H9 (cell line): Measurements from ENCODE around the gene NPAS3. TPM values are rescaled to one million over a fixed set of nuclear protein-coding genes. Genes with fewer than 3 reads are reported as not detected.

Experiments used
- DNase-seq: peaks from one replicate; pipeline ENCODE4 v3.0.0-alpha.2; 2017
- H2AFZ ChIP-seq: one replicate; pipeline ENCODE4 v1.6.1; 2013; ENCODE audit warnings: mild to moderate bottlenecking, low read length, control low read depth, moderate library complexity
- H2AK5ac ChIP-seq: 2 replicates; pipeline ENCODE4 v1.6.1; 2013; ENCODE audit warnings: low read length, control low read depth, mixed read lengths; ENCODE audit not compliant: insufficient read length
- H2BK120ac ChIP-seq: one replicate; pipeline ENCODE4 v1.6.1; 2013; ENCODE audit warnings: low read depth, mild to moderate bottlenecking, low read length, control low read depth, inconsistent platforms; ENCODE audit not compliant: poor library complexity, severe bottlenecking
- H2BK12ac ChIP-seq: 2 replicates; pipeline ENCODE4 v1.6.1; 2013; ENCODE audit warnings: low read length, control low read depth, mixed read lengths, low read depth; ENCODE audit not compliant: insufficient read length
- H2BK15ac ChIP-seq: 2 replicates; pipeline ENCODE4 v1.6.1; 2013; ENCODE audit warnings: low read depth, low read length, control low read depth
- H2BK20ac ChIP-seq: one replicate; pipeline ENCODE4 v1.6.1; 2013; ENCODE audit warnings: low read depth, mild to moderate bottlenecking, low read length, control low read depth, inconsistent platforms; ENCODE audit not compliant: poor library complexity, severe bottlenecking
- H2BK5ac ChIP-seq: 2 replicates; pipeline ENCODE4 v1.6.1; 2013; ENCODE audit warnings: low read length, control low read depth, mixed read lengths; ENCODE audit not compliant: insufficient read length
- H3K14ac ChIP-seq: 2 replicates; pipeline ENCODE4 v1.6.1; 2013; ENCODE audit warnings: low read length, control low read depth; ENCODE audit not compliant: insufficient read depth
- H3K18ac ChIP-seq: 2 replicates; pipeline ENCODE4 v1.6.1; 2013; ENCODE audit warnings: low read depth, mild to moderate bottlenecking, mixed read lengths, low read length, control low read depth; ENCODE audit not compliant: insufficient read length
- H3K23ac ChIP-seq: 2 replicates; pipeline ENCODE4 v1.6.1; 2013; ENCODE audit warnings: low read length, control low read depth, mixed read lengths, low read depth; ENCODE audit not compliant: insufficient read length
- H3K23me2 ChIP-seq: 2 replicates; pipeline ENCODE4 v1.6.1; 2013; ENCODE audit warnings: low read depth, mild to moderate bottlenecking, mixed read lengths, low read length, control low read depth; ENCODE audit not compliant: insufficient read length, poor library complexity, severe bottlenecking
- H3K27ac ChIP-seq: 2 replicates; pipeline ENCODE4 v1.5.1; 2013; ENCODE audit warnings: low read length, control low read depth, mixed read lengths, low read depth; ENCODE audit not compliant: insufficient read length
- H3K27me3 ChIP-seq: 2 replicates; pipeline ENCODE4 v1.6.1; 2013; ENCODE audit warnings: low read length, control low read depth, inconsistent platforms; ENCODE audit not compliant: insufficient read depth
- H3K4ac ChIP-seq: 2 replicates; pipeline ENCODE4 v1.6.1; 2013; ENCODE audit warnings: low read depth, mild to moderate bottlenecking, control low read depth, inconsistent platforms, low read length, moderate library complexity
- H3K4me1 ChIP-seq: 2 replicates; pipeline ENCODE4 v1.6.1; 2013; ENCODE audit warnings: low read length, control low read depth, inconsistent platforms; ENCODE audit not compliant: insufficient read depth
- H3K4me2 ChIP-seq: 2 replicates; pipeline ENCODE4 v1.6.1; 2013; ENCODE audit warnings: low read length, control low read depth, mixed read lengths; ENCODE audit not compliant: insufficient read length, insufficient read depth
- H3K56ac ChIP-seq: 2 replicates; pipeline ENCODE4 v1.6.1; 2013; ENCODE audit warnings: low read depth, mild to moderate bottlenecking, mixed read lengths, low read length, control low read depth; ENCODE audit not compliant: insufficient read length
- H3K79me1 ChIP-seq: 2 replicates; pipeline ENCODE4 v1.6.1; 2013; ENCODE audit warnings: low read depth, mild to moderate bottlenecking, moderate library complexity, low read length, control low read depth, inconsistent platforms; ENCODE audit not compliant: insufficient read depth, poor library complexity, severe bottlenecking
- H3K79me2 ChIP-seq: 2 replicates; pipeline ENCODE4 v1.6.1; 2013; ENCODE audit warnings: low read length, control low read depth, inconsistent platforms; ENCODE audit not compliant: insufficient read depth
- H3K9ac ChIP-seq: 2 replicates; pipeline ENCODE4 v1.6.1; 2013; ENCODE audit warnings: low read length, control low read depth, mixed read lengths; ENCODE audit not compliant: insufficient read length; ENCODE audit errors: extremely low read depth
- H3K9me3 ChIP-seq: one replicate; pipeline ENCODE4 v1.6.1; 2013; ENCODE audit warnings: low read depth, low read length, inconsistent platforms; ENCODE audit not compliant: control insufficient read depth
- H3T11ph ChIP-seq: one replicate; pipeline ENCODE4 v1.6.1; 2013; ENCODE audit warnings: mild to moderate bottlenecking, low read length, control low read depth, inconsistent platforms
- H4K20me1 ChIP-seq: one replicate; pipeline ENCODE4 v1.6.1; 2013; ENCODE audit not compliant: control insufficient read depth, insufficient read length, insufficient read depth
- H4K5ac ChIP-seq: 2 replicates; pipeline ENCODE4 v1.6.1; 2013; ENCODE audit warnings: low read depth, mild to moderate bottlenecking, mixed read lengths, low read length, control low read depth; ENCODE audit not compliant: insufficient read length
- H4K8ac ChIP-seq: replicated peaks from 2 replicates; pipeline ENCODE4 v1.6.1; 2013; ENCODE audit warnings: low read length, control low read depth, mixed read lengths, low read depth; ENCODE audit not compliant: insufficient read length
- H4K91ac ChIP-seq: 2 replicates; pipeline ENCODE4 v1.6.1; 2013; ENCODE audit warnings: low read depth, mild to moderate bottlenecking, moderate library complexity, mixed read lengths, low read length, control low read depth; ENCODE audit not compliant: insufficient read length
- H3K27ac Mint-ChIP-seq, 3 experiments: 2 replicates in 2 of 3; 3 replicates in 1 of 3; pipeline ENCODE4 v1.8.0; 2020 to 2021; ENCODE audit warnings: mixed read lengths in 3 of 3, mild to moderate bottlenecking in 1 of 3, moderate library complexity in 1 of 3
- H3K27me3 Mint-ChIP-seq: 2 replicates; pipeline ENCODE4 v1.8.0; 2021; ENCODE audit warnings: low read depth, mild to moderate bottlenecking, moderate library complexity, mixed read lengths
- H3K36me3 Mint-ChIP-seq, 3 experiments: 2 replicates in 2 of 3; 3 replicates in 1 of 3; pipeline ENCODE4 v1.8.0; 2020 to 2021; ENCODE audit warnings: low read depth in 3 of 3, mixed read lengths in 3 of 3; ENCODE audit not compliant: insufficient read depth in 1 of 3
- H3K4me1 Mint-ChIP-seq, 2 experiments: 2 replicates each; pipeline ENCODE4 v1.8.0; 2020; ENCODE audit warnings: mixed read lengths in 2 of 2
- H3K4me3 Mint-ChIP-seq, 2 experiments: 2 replicates in 1 of 2; 3 replicates in 1 of 2; pipeline ENCODE4 v1.8.0; 2020 to 2021; ENCODE audit warnings: mild to moderate bottlenecking in 2 of 2, mixed read lengths in 2 of 2, moderate library complexity in 1 of 2
- H3K9me3 Mint-ChIP-seq, 2 experiments: 2 replicates in 1 of 2; 3 replicates in 1 of 2; pipeline ENCODE4 v1.8.0; 2020; ENCODE audit warnings: mild to moderate bottlenecking in 2 of 2, mixed read lengths in 2 of 2, moderate library complexity in 1 of 2
- CTCF ChIP-seq: fragments of 200-600 bp; sonication (generic); conservative IDR thresholded peaks from 3 replicates; pipeline ENCODE4 v1.8.0; 2021; ENCODE audit warnings: antibody characterized with exemption, mild to moderate bottlenecking
- WGBS: extraction: QIAGEN DNeasy Blood & Tissue Kit; methylation state at CpG from one replicate; pipeline ENCODE4 v1.1.7; 2013; ENCODE audit warnings: missing lambda C conversion rate, low lambda C conversion rate, mixed read lengths; ENCODE audit not compliant: insufficient read length; ENCODE audit errors: extremely low coverage; 5-methylcytosine and 5-hydroxymethylcytosine counted together
- total RNA-seq: library from RNA; stranded (reverse); gene quantifications from 2 replicates; pipeline ENCODE4 v1.2.1, GENCODE V29; 2021

The NPAS3 gene
- total RNA-seq, 1 experiment from 2014 or later, result 0.17 TPM

GRCh38 chr14:33486332-33486890, 547.7 kb downstream of the NPAS3 start:
- Histone ChIP-seq H3K4me2 (no peak overlapping the region), H3K27ac (no peak overlapping the region)

More at GRCh38 chr14:33486332-33486890, 547.7 kb downstream of the NPAS3 start:
- Histone ChIP-seq H2BK15ac (no peak overlapping the region), H4K20me1 (no peaks in the 10 kb centered on the region), H3K4me1 (no peaks in the 10 kb centered on the region; the same call in 1 of the 2 replicates), H4K5ac (no peak overlapping the region), H3K9me3 (no peaks in the 10 kb centered on the region), H3K56ac (no peak overlapping the region), H2AK5ac (no peak overlapping the region), H3K18ac (no peak overlapping the region), H3K9ac (no peak overlapping the region), H3K79me2 (no peaks in the 10 kb centered on the region), H3K79me1 (no peaks in the 10 kb centered on the region), H3K27me3 (no peaks in the 10 kb centered on the region), H3K14ac (no peak overlapping the region), H3K4ac (no peak overlapping the region), H2BK12ac (no peak overlapping the region), H2BK5ac (no peak overlapping the region), H3K23me2 (no peaks in the 10 kb centered on the region), H4K8ac (no peak overlapping the region), H4K91ac (no peak overlapping the region), H2AFZ (no peak overlapping the region), H2BK120ac (no peak overlapping the region), H3K23ac (no peak overlapping the region), H2BK20ac (no peak overlapping the region), H3T11ph (no peak overlapping the region)
- no peak for TF ChIP-seq CTCF
- Mint-ChIP-seq H3K9me3 (no peaks in the 10 kb centered on the region), H3K27ac (no peak overlapping the region), H3K4me1 (peaks cover 21 to 26% of the 10 kb centered on the region in 2 experiments), H3K27me3 (no peaks in the 10 kb centered on the region), H3K36me3 (no peaks in the 10 kb centered on the region), H3K4me3 (no peak overlapping the region)
- no CpG with 5 or more reads among the region's 2 CpGs for WGBS
- DNase-seq, result no peak
